GM12878 (cell line): ENCODE data around the gene KIF24. TPM values are rescaled to one million over a fixed set of nuclear protein-coding genes. Genes with fewer than 3 reads are reported as not detected.

Experiments used
- ATAC-seq: fragments of 200-7000 bp; cut with Tn5 transposase; 3 replicates; pipeline ENCODE4 v1.9.1; 2020; ENCODE audit warnings: mild to moderate bottlenecking, moderate library complexity
- BruUV-seq: library from RNA; stranded (reverse); fragments of 400-500 nt; replicated peaks from 2 replicates; lab custom pipeline; 2021; lab: Mats Ljungman, UMichigan
- CTCF ChIA-PET: fragments of 300-600 bp; sonication (Branson Sonifier 250); formaldehyde crosslinking; extraction: SDS; loops from one replicate; lab custom pipeline; 2021; ENCODE audit warnings: inconsistent platforms; lab: Yijun Ruan, JAX
- POLR2A ChIA-PET: fragments of 350-600 bp; formaldehyde crosslinking; extraction: SDS; loops from one replicate; lab custom pipeline; 2021; ENCODE audit warnings: inconsistent platforms; lab: Charles Lee
- RAD21 ChIA-PET: fragments of 300-600 bp; sonication (Branson Sonifier 250); formaldehyde crosslinking; loops from one replicate; lab custom pipeline; 2023; ENCODE audit warnings: antibody characterized with exemption; ENCODE audit not compliant: unreplicated experiment; lab: Charles Lee
- SMC1A ChIA-PET: fragments of 300-600 bp; sonication (Branson Sonifier 250); formaldehyde crosslinking; loops from one replicate; lab custom pipeline; 2023; ENCODE audit not compliant: unreplicated experiment, uncharacterized antibody; lab: Charles Lee
- DNase-seq: peaks from one replicate; pipeline ENCODE4 v3.0.0-alpha.2; 2011; ENCODE audit warnings: low read depth, low spot score
- FAIRE-seq: peaks from 3 replicates; lab custom pipeline; 2011; peaks lifted over from hg19 to GRCh38; lab: Jason Lieb, UNC
- H2AFZ ChIP-seq: 2 replicates; pipeline ENCODE4 v1.6.0; 2011; ENCODE audit warnings: low read depth, low read length, control low read depth; ENCODE audit not compliant: control insufficient read depth
- H3K27ac ChIP-seq: 2 replicates; pipeline ENCODE4 v1.5.1; 2011; ENCODE audit warnings: control low read depth; ENCODE audit not compliant: control insufficient read depth, insufficient read depth
- H3K27me3 ChIP-seq, 2 experiments: replicated peaks in 1 of 2; 2 replicates each; pipeline versions ENCODE4 v1.6.0 to v1.6.1; 2011; ENCODE audit warnings: low read length in 1 of 2; ENCODE audit not compliant: control insufficient read depth in 2 of 2, insufficient read depth in 2 of 2
- H3K36me3 ChIP-seq, 2 experiments: 2 replicates each; pipeline ENCODE4 v1.5.1; 2011; ENCODE audit warnings: low read length in 1 of 2; ENCODE audit not compliant: control insufficient read depth in 2 of 2, insufficient read depth in 2 of 2
- H3K4me1 ChIP-seq: 2 replicates; pipeline ENCODE4 v1.6.1; 2011; ENCODE audit warnings: mild to moderate bottlenecking, low read length, moderate library complexity, mixed read lengths; ENCODE audit not compliant: control insufficient read depth, insufficient read depth
- H3K4me2 ChIP-seq: 2 replicates; pipeline ENCODE4 v1.6.0; 2011; ENCODE audit warnings: control low read depth; ENCODE audit not compliant: control insufficient read depth, insufficient read depth
- H3K4me3 ChIP-seq: fragments of 200-600 bp; sonication (generic); 2 replicates; pipeline ENCODE4 v1.5.1; 2016
- H3K79me2 ChIP-seq: 2 replicates; pipeline ENCODE4 v1.6.0; 2011; ENCODE audit warnings: low read length; ENCODE audit not compliant: control insufficient read depth, insufficient read depth
- H3K9ac ChIP-seq: 2 replicates; pipeline ENCODE4 v1.8.0; 2011; ENCODE audit warnings: low read length, control low read depth, mixed read lengths; ENCODE audit not compliant: control insufficient read depth, insufficient read depth
- H3K9me3 ChIP-seq: replicated peaks from 3 replicates; pipeline ENCODE4 v1.5.1; 2011; ENCODE audit warnings: mild to moderate bottlenecking, low read length; ENCODE audit not compliant: control insufficient read depth, insufficient read depth
- H4K20me1 ChIP-seq: 2 replicates; pipeline ENCODE4 v1.6.0; 2011; ENCODE audit not compliant: control insufficient read depth, insufficient read depth
- CBX3 ChIP-seq: fragments of 200-600 bp; sonication (generic); IDR thresholded peaks from 2 replicates; pipeline ENCODE4 v1.6.1; 2016; ENCODE audit warnings: low read depth, borderline replicate concordance
- WGBS: methylation state at CpG from one replicate; pipeline ENCODE4 v1.1.6; 2016; ENCODE audit warnings: low lambda C conversion rate; ENCODE audit not compliant: insufficient replicate concordance, insufficient coverage; ENCODE audit errors: missing lambda C conversion rate; 5-methylcytosine and 5-hydroxymethylcytosine counted together
- in situ Hi-C: fragments of 300-500 bp; cut with MboI; formaldehyde crosslinking; loops from 9 replicates; pipeline ENCODE4 v1.14.3; 2018; ENCODE audit warnings: mixed read lengths
- intact Hi-C: fragments of 100-400 bp; cut with micrococcal nuclease; formaldehyde crosslinking; loops from one replicate; pipeline ENCODE4 v1.14.2; 2022; ENCODE audit not compliant: unreplicated experiment
- polyA plus RNA-seq, 11 experiments: library from polyadenylated mRNA; depleted of rRNA in 4 of 11; unstranded in 6 of 11; stranded (reverse) in 5 of 11; fragments of >200 nt; fragmentation: Nextera tagmentation in 4 of 11; fragmentation: Illumina TruSeq in 1 of 11; extraction: Ambion mirVana in 4 of 11; extraction: Trizol in 1 of 11; gene quantifications; 1 replicate in 1 of 11; 2 replicates in 10 of 11; pipeline versions ENCODE4 v1.2.1 to v1.2.3, GENCODE V29; 2011 to 2016; ENCODE audit warnings: inconsistent platforms in 2 of 11, missing spikeins in 2 of 11, low read depth in 1 of 11
- small RNA-seq: library from RNA; depleted of rRNA; stranded (forward); fragments of <200 nt; gene quantifications from one replicate; pipeline ENCODE3, GENCODE V24; 2014
- total RNA-seq, 4 experiments: library from RNA; depleted of rRNA in 3 of 4; stranded (reverse); fragments of >200 nt in 3 of 4; fragmentation: Illumina TruSeq in 1 of 4; extraction: Trizol in 1 of 4; gene quantifications; 2 replicates each; pipeline versions ENCODE4 v1.2.1 to v1.2.3, GENCODE V29; 2013 to 2021
- TF ChIP-seq, protein P1 (sequence below): IDR thresholded peaks from 2 replicates; pipeline ENCODE4 v1.6.1; 2011; ENCODE audit warnings: borderline replicate concordance, low read depth, mild to moderate bottlenecking, moderate library complexity, low read length; ENCODE audit not compliant: insufficient read depth, poor library complexity, severe bottlenecking
- TF ChIP-seq, protein P2 (sequence below): IDR thresholded peaks from 2 replicates; pipeline ENCODE4 v1.6.1; 2011; ENCODE audit warnings: mild to moderate bottlenecking, low read depth, low read length, moderate library complexity; ENCODE audit not compliant: insufficient replicate concordance

Gene KIF24
- total and polyA plus RNA-seq, 10 of the 15 experiments (the other 5 are each of a cell fraction or from before 2014, with no cell fraction given), result 0.58 to 6.7 (median 5.3) TPM

DNA sequence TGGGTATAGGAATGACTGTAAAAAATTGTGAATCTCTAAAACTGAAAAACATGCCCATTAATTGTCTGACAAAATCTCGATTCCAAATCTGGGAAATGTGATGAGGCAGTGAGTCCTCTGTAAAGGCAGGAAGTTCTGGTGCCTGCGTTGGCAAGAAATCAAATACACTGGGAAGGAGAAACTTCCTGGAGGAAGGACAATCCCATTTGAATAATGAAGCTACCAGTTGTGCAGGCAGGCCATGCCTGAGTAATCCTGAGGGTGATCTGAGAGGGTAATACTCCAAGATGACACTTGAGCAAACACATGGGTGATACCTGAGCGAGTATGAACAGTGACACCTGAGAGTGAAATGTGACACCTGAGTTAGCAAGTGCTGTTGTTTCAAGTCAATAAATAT, 49.7 kb downstream of the KIF24 start:
- no peak overlapping the region for H3K9ac ChIP-seq
- H3K27me3 ChIP-seq, result no peaks in the 10 kb centered on the region
- H3K27ac ChIP-seq, result no peak overlapping the region
- ChIA-PET SMC1A (no interaction called here), POLR2A (no interaction called here), RAD21 (no interaction called here), CTCF (interaction anchor here (0.6 kb wide), 1 partner anchor 41 kb away, joined by 3 read pairs; no protein-coding TSS in a partner anchor)
- no peaks in the 10 kb centered on the region for H3K79me2 ChIP-seq
- no peaks in the 10 kb centered on the region for H3K9me3 ChIP-seq
- no peak overlapping the region for H3K4me3 ChIP-seq
- in situ Hi-C loops, result no loop called here
- no peak for ATAC-seq
- TF ChIP-seq, protein P1, sequence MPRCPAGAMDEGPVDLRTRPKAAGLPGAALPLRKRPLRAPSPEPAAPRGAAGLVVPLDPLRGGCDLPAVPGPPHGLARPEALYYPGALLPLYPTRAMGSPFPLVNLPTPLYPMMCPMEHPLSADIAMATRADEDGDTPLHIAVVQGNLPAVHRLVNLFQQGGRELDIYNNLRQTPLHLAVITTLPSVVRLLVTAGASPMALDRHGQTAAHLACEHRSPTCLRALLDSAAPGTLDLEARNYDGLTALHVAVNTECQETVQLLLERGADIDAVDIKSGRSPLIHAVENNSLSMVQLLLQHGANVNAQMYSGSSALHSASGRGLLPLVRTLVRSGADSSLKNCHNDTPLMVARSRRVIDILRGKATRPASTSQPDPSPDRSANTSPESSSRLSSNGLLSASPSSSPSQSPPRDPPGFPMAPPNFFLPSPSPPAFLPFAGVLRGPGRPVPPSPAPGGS, result peak; percentile 63
- TF ChIP-seq, protein P2, sequence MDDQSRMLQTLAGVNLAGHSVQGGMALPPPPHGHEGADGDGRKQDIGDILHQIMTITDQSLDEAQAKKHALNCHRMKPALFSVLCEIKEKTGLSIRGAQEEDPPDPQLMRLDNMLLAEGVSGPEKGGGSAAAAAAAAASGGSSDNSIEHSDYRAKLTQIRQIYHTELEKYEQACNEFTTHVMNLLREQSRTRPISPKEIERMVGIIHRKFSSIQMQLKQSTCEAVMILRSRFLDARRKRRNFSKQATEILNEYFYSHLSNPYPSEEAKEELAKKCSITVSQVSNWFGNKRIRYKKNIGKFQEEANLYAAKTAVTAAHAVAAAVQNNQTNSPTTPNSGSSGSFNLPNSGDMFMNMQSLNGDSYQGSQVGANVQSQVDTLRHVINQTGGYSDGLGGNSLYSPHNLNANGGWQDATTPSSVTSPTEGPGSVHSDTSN, result peak; percentile 18
- no peak for TF ChIP-seq CBX3
- no TSS peak for BruUV-seq
- DNase-seq, result no peak
- WGBS, result 94% methylated on average over 3 of the region's 3 CpGs
- no peaks in the 10 kb centered on the region for H4K20me1 ChIP-seq
- H3K36me3 ChIP-seq, result no peaks in the 10 kb centered on the region
- intact Hi-C loops, result no loop called here
- no peak overlapping the region for H2AFZ ChIP-seq
- H3K4me1 ChIP-seq, result no peaks in the 10 kb centered on the region
- no peak for FAIRE-seq
- H3K4me2 ChIP-seq, result no peak overlapping the region

Small RNAs within 50 kb of the gene (small RNA-seq; reads per million reads assigned to genes)
- gene RNU2-50P, result not detected

Other genes starting within 250 kb of the KIF24 start
- 20.8 and 21.4 TPM in 2 replicates for gene DCAF12, start 202.6 kb downstream of the KIF24 start, total RNA-seq (2014; rRNA removed)
- gene DCAF12, start 202.6 kb downstream of the KIF24 start, total RNA-seq (2014; rRNA removed; fragmentation: Illumina TruSeq; extraction: Trizol), result 28.7 and 30.5 TPM in 2 replicates
- gene DCAF12, start 202.6 kb downstream of the KIF24 start, total RNA-seq (2021), result 35.5 and 37.5 TPM in 2 replicates
- 48.2 and 57.6 TPM in 2 replicates for gene DCAF12, start 202.6 kb downstream of the KIF24 start, polyA plus RNA-seq (2011; rRNA removed)
- 45.1 and 51.5 TPM in 2 replicates for gene DCAF12, start 202.6 kb downstream of the KIF24 start, polyA plus RNA-seq (2014; fragmentation: Illumina TruSeq; extraction: Trizol)
- gene DCAF12, start 202.6 kb downstream of the KIF24 start, polyA plus RNA-seq (2014; fragmentation: Nextera tagmentation; extraction: Ambion mirVana), result 10 to 100 TPM; 11.7 TPM
- 32.6 and 33.7 TPM in 2 replicates for gene DCAF12, start 202.6 kb downstream of the KIF24 start, polyA plus RNA-seq (2014; rRNA removed)
- gene DCAF12, start 202.6 kb downstream of the KIF24 start, polyA plus RNA-seq (2016; fragmentation: Nextera tagmentation; extraction: Ambion mirVana), result 10 to 100 TPM; 48.6 to 48.7 TPM
- gene UBAP1, start 150.2 kb downstream of the KIF24 start, total RNA-seq (2014; rRNA removed), result 19.2 and 21.9 TPM in 2 replicates
- gene UBAP1, start 150.2 kb downstream of the KIF24 start, total RNA-seq (2014; rRNA removed; fragmentation: Illumina TruSeq; extraction: Trizol), result 22.7 and 23.7 TPM in 2 replicates
- 24.0 and 26.8 TPM in 2 replicates for gene UBAP1, start 150.2 kb downstream of the KIF24 start, total RNA-seq (2021)
- gene UBAP1, start 150.2 kb downstream of the KIF24 start, polyA plus RNA-seq (2011; rRNA removed), result 41.8 and 47.9 TPM in 2 replicates
- gene UBAP1, start 150.2 kb downstream of the KIF24 start, polyA plus RNA-seq (2014; fragmentation: Illumina TruSeq; extraction: Trizol), result 38.0 and 40.1 TPM in 2 replicates
- 1 to 10 TPM; 2.1 to 2.9 TPM for gene UBAP1, start 150.2 kb downstream of the KIF24 start, polyA plus RNA-seq (2014; fragmentation: Nextera tagmentation; extraction: Ambion mirVana)
- gene UBAP1, start 150.2 kb downstream of the KIF24 start, polyA plus RNA-seq (2014; rRNA removed), result 27.6 and 27.7 TPM in 2 replicates
- gene UBAP1, start 150.2 kb downstream of the KIF24 start, polyA plus RNA-seq (2016; fragmentation: Nextera tagmentation; extraction: Ambion mirVana), result 10 to 100 TPM; 30.5 to 33.4 TPM
- gene NUDT2, start 301 bp upstream of the KIF24 start, total RNA-seq (2014; rRNA removed), result 24.8 and 24.9 TPM in 2 replicates
- 28.7 and 31.2 TPM in 2 replicates for gene NUDT2, start 301 bp upstream of the KIF24 start, total RNA-seq (2014; rRNA removed; fragmentation: Illumina TruSeq; extraction: Trizol)
- gene NUDT2, start 301 bp upstream of the KIF24 start, total RNA-seq (2021), result 23.8 and 24.5 TPM in 2 replicates
- 46.6 and 46.8 TPM in 2 replicates for gene NUDT2, start 301 bp upstream of the KIF24 start, polyA plus RNA-seq (2011; rRNA removed)
- 29.2 and 30.1 TPM in 2 replicates for gene NUDT2, start 301 bp upstream of the KIF24 start, polyA plus RNA-seq (2014; fragmentation: Illumina TruSeq; extraction: Trizol)
- gene NUDT2, start 301 bp upstream of the KIF24 start, polyA plus RNA-seq (2014; fragmentation: Nextera tagmentation; extraction: Ambion mirVana), result 10 to 100 TPM; 54.4 to 55.1 TPM
- gene NUDT2, start 301 bp upstream of the KIF24 start, polyA plus RNA-seq (2014; rRNA removed), result 27.7 and 27.8 TPM in 2 replicates
- 10 to 100 TPM; 37.2 to 40.5 TPM for gene NUDT2, start 301 bp upstream of the KIF24 start, polyA plus RNA-seq (2016; fragmentation: Nextera tagmentation; extraction: Ambion mirVana)
- 0.11 and 0.16 TPM in 2 replicates for gene MYORG, start 47.6 kb upstream of the KIF24 start, total RNA-seq (2014; rRNA removed)
- gene MYORG, start 47.6 kb upstream of the KIF24 start, total RNA-seq (2014; rRNA removed; fragmentation: Illumina TruSeq; extraction: Trizol), result 0.05 and 0.09 TPM in 2 replicates
- 0.21 and 0.36 TPM in 2 replicates for gene MYORG, start 47.6 kb upstream of the KIF24 start, total RNA-seq (2021)
- gene MYORG, start 47.6 kb upstream of the KIF24 start, polyA plus RNA-seq (2011; rRNA removed), result not detected in 2 replicates
- gene MYORG, start 47.6 kb upstream of the KIF24 start, polyA plus RNA-seq (2014; fragmentation: Illumina TruSeq; extraction: Trizol), result 0.10 and 0.16 TPM in 2 replicates
- gene MYORG, start 47.6 kb upstream of the KIF24 start, polyA plus RNA-seq (2014; fragmentation: Nextera tagmentation; extraction: Ambion mirVana), result under 1 TPM; 0.06 to 0.07 TPM
- 0.05 and 0.15 TPM in 2 replicates for gene MYORG, start 47.6 kb upstream of the KIF24 start, polyA plus RNA-seq (2014; rRNA removed)
- under 1 TPM; 0.13 to 0.24 TPM for gene MYORG, start 47.6 kb upstream of the KIF24 start, polyA plus RNA-seq (2016; fragmentation: Nextera tagmentation; extraction: Ambion mirVana)
- 0.65 and 0.85 TPM in 2 replicates for gene FAM219A, start 129.3 kb upstream of the KIF24 start, total RNA-seq (2014; rRNA removed)
- gene FAM219A, start 129.3 kb upstream of the KIF24 start, total RNA-seq (2014; rRNA removed; fragmentation: Illumina TruSeq; extraction: Trizol), result 0.51 and 0.58 TPM in 2 replicates
- gene FAM219A, start 129.3 kb upstream of the KIF24 start, total RNA-seq (2021), result 1.8 and 2.0 TPM in 2 replicates
- 0.29 and 0.60 TPM in 2 replicates for gene FAM219A, start 129.3 kb upstream of the KIF24 start, polyA plus RNA-seq (2011; rRNA removed)
- gene FAM219A, start 129.3 kb upstream of the KIF24 start, polyA plus RNA-seq (2014; fragmentation: Illumina TruSeq; extraction: Trizol), result 0.76 and 0.96 TPM in 2 replicates
- under 1 TPM; 0.11 to 0.20 TPM for gene FAM219A, start 129.3 kb upstream of the KIF24 start, polyA plus RNA-seq (2014; fragmentation: Nextera tagmentation; extraction: Ambion mirVana)
- gene FAM219A, start 129.3 kb upstream of the KIF24 start, polyA plus RNA-seq (2014; rRNA removed), result 1.3 TPM in 2 replicates
- gene FAM219A, start 129.3 kb upstream of the KIF24 start, polyA plus RNA-seq (2016; fragmentation: Nextera tagmentation; extraction: Ambion mirVana), result under 1 TPM; 0.21 to 0.82 TPM
- gene DNAI1, start 129.5 kb upstream of the KIF24 start, total RNA-seq (2014; rRNA removed), result not detected in 2 replicates
- gene DNAI1, start 129.5 kb upstream of the KIF24 start, total RNA-seq (2014; rRNA removed; fragmentation: Illumina TruSeq; extraction: Trizol), result not detected in 2 replicates
- not detected in 2 replicates for gene DNAI1, start 129.5 kb upstream of the KIF24 start, total RNA-seq (2021)
- gene DNAI1, start 129.5 kb upstream of the KIF24 start, polyA plus RNA-seq (2011; rRNA removed), result not detected in 2 replicates
- not detected in 2 replicates for gene DNAI1, start 129.5 kb upstream of the KIF24 start, polyA plus RNA-seq (2014; fragmentation: Illumina TruSeq; extraction: Trizol)
- not detected for gene DNAI1, start 129.5 kb upstream of the KIF24 start, polyA plus RNA-seq (2014; fragmentation: Nextera tagmentation; extraction: Ambion mirVana)
- not detected in 2 replicates for gene DNAI1, start 129.5 kb upstream of the KIF24 start, polyA plus RNA-seq (2014; rRNA removed)
- gene DNAI1, start 129.5 kb upstream of the KIF24 start, polyA plus RNA-seq (2016; fragmentation: Nextera tagmentation; extraction: Ambion mirVana), result not detected
- not detected in 2 replicates for gene ENHO, start 193.7 kb upstream of the KIF24 start, total RNA-seq (2014; rRNA removed)
- gene ENHO, start 193.7 kb upstream of the KIF24 start, total RNA-seq (2014; rRNA removed; fragmentation: Illumina TruSeq; extraction: Trizol), result not detected in 2 replicates
- gene ENHO, start 193.7 kb upstream of the KIF24 start, total RNA-seq (2021), result not detected in 2 replicates
- gene ENHO, start 193.7 kb upstream of the KIF24 start, polyA plus RNA-seq (2011; rRNA removed), result not detected in 2 replicates
- not detected in 2 replicates for gene ENHO, start 193.7 kb upstream of the KIF24 start, polyA plus RNA-seq (2014; fragmentation: Illumina TruSeq; extraction: Trizol)
- not detected for gene ENHO, start 193.7 kb upstream of the KIF24 start, polyA plus RNA-seq (2014; fragmentation: Nextera tagmentation; extraction: Ambion mirVana)
- not detected in 2 replicates for gene ENHO, start 193.7 kb upstream of the KIF24 start, polyA plus RNA-seq (2014; rRNA removed)
- gene ENHO, start 193.7 kb upstream of the KIF24 start, polyA plus RNA-seq (2016; fragmentation: Nextera tagmentation; extraction: Ambion mirVana), result not detected